ENCODE measurements around the gene RPS6KC1. TPM values are rescaled to one million over a fixed set of nuclear protein-coding genes. Genes with fewer than 3 reads are reported as not detected.

The RPS6KC1 gene
- total RNA-seq, 2 experiments from 2014 or later, result 9.4 to 10.7 TPM

- Histone ChIP-seq H3K4me2 (ENCODE audit: low read length) (no peak overlapping the region), H2AFZ (ENCODE audit: low read length) (no peak overlapping the region), H3K9me3 (ENCODE audit: low read length) (no peaks in the 10 kb centered on the region), H3K4me1 (ENCODE audit: insufficient read depth, low read length, poor library complexity, severe bottlenecking) (no peaks in the 10 kb centered on the region), H3K27ac (ENCODE audit: low read depth, low read length, poor library complexity, severe bottlenecking) (no peak overlapping the region), H4K20me1 (ENCODE audit: insufficient read depth, low read length) (no peaks in the 10 kb centered on the region), H3K36me3 (ENCODE audit: insufficient read depth, low read length) (no peaks in the 10 kb centered on the region), H3K9me2 (ENCODE audit: insufficient read depth, low read length) (no peaks in the 10 kb centered on the region), H3K4me3 (ENCODE audit: low read depth, low read length, poor library complexity, severe bottlenecking) (no peak overlapping the region), H3K79me2 (ENCODE audit: insufficient read depth, low read depth, low read length) (no peaks in the 10 kb centered on the region)
- peak; percentile 9 for DNase-seq (ENCODE audit: low spot score)
- CTCF ChIA-PET (ENCODE audit: unreplicated experiment), result no interaction called here
- intact Hi-C loops (cut with micrococcal nuclease; ENCODE audit: unreplicated experiment), result no loop called here
- TF ChIP-seq, protein P1, sequence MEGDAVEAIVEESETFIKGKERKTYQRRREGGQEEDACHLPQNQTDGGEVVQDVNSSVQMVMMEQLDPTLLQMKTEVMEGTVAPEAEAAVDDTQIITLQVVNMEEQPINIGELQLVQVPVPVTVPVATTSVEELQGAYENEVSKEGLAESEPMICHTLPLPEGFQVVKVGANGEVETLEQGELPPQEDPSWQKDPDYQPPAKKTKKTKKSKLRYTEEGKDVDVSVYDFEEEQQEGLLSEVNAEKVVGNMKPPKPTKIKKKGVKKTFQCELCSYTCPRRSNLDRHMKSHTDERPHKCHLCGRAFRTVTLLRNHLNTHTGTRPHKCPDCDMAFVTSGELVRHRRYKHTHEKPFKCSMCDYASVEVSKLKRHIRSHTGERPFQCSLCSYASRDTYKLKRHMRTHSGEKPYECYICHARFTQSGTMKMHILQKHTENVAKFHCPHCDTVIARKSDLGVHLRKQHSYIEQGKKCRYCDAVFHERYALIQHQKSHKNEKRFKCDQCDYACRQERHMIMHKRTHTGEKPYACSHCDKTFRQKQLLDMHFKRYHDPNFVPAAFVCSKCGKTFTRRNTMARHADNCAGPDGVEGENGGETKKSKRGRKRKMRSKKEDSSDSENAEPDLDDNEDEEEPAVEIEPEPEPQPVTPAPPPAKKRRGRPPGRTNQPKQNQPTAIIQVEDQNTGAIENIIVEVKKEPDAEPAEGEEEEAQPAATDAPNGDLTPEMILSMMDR (conservative IDR thresholded peaks at IDR 0.05; ENCODE audit: low read length), result no peak
- TF ChIP-seq EZH2phosphoT487 (IDR thresholded peaks at IDR 0.05; ENCODE audit: borderline replicate concordance, low read depth, low read length), result no peak
- no TSS peak for BruUV-seq (replicated peaks)
- POLR2A ChIA-PET, result interaction anchor here (0.6 to 1.4 kb wide), 6 partner anchors 17 to 1953 kb away, joined by 3 to 4 read pairs (median 4); no protein-coding TSS in a partner anchor
Observed at GRCh38 chr1:213104604-213105003, 53.6 kb downstream of the RPS6KC1 start.

DNA sequence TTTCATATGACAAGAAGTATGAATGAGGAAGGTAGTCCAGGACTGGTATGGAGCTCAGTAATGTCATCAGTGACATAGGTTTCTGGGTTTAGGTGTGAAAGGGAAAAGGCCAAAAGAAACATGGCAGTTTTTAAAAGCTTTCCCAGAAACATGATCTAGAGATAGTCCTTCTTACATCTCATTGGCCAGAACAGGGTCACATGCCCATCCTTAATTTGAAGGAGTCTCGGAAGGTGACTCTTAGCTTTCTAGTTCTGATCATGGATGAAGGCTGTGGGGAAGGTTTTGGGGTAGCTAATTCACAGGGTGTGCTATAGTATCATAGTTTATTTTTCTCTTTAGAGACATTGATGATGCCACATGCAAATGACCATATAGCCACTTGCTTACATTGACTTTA is 55.3 kb downstream of the RPS6KC1 start:
- intact Hi-C loops (cut with micrococcal nuclease; ENCODE audit: unreplicated experiment), result no loop called here
- Histone ChIP-seq H3K27ac (ENCODE audit: low read depth, low read length, poor library complexity, severe bottlenecking) (no peak overlapping the region), H2AFZ (ENCODE audit: low read length) (no peak overlapping the region), H3K4me2 (ENCODE audit: low read length) (no peak overlapping the region), H3K4me3 (ENCODE audit: low read depth, low read length, poor library complexity, severe bottlenecking) (no peak overlapping the region), H3K79me2 (ENCODE audit: insufficient read depth, low read depth, low read length) (no peaks in the 10 kb centered on the region), H3K36me3 (ENCODE audit: insufficient read depth, low read length) (no peaks in the 10 kb centered on the region), H3K9me2 (ENCODE audit: insufficient read depth, low read length) (no peaks in the 10 kb centered on the region), H3K4me1 (ENCODE audit: insufficient read depth, low read length, poor library complexity, severe bottlenecking) (no peaks in the 10 kb centered on the region), H4K20me1 (ENCODE audit: insufficient read depth, low read length) (no peaks in the 10 kb centered on the region), H3K9me3 (ENCODE audit: low read length) (no peaks in the 10 kb centered on the region)
- ChIA-PET CTCF (ENCODE audit: unreplicated experiment) (no interaction called here), POLR2A (interaction anchor here (1.0 kb wide), 1 partner anchor 35 kb away, joined by 3 read pairs; no protein-coding TSS in a partner anchor)
- no peak for DNase-seq (ENCODE audit: low spot score)
- no TSS peak for BruUV-seq (replicated peaks)
- TF ChIP-seq, protein P1 (conservative IDR thresholded peaks at IDR 0.05; ENCODE audit: low read length), result no peak
- TF ChIP-seq EZH2phosphoT487 (IDR thresholded peaks at IDR 0.05; ENCODE audit: borderline replicate concordance, low read depth, low read length), result no peak

DNA sequence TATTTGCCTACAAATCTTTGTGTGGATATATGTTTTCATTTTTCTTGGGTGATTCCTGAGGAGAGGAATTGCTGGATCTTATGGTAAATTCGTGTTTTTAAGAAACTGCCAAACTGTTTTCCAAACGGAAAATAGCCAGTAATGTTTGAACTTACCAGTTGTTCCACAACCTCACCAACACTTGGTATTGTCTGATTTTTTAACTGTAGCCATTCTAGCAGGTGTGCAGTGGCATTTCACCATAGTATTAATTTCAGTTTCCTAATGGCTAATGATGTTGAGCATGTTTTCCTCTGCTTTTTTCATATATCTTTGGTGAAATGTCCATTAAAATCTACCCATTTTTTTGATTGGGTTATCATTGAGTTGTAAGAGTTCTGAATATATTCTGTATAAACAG is 56.6 kb downstream of the RPS6KC1 start:
- intact Hi-C loops (cut with micrococcal nuclease; ENCODE audit: unreplicated experiment), result no loop called here
- no peak overlapping the region for H3K4me3 ChIP-seq (ENCODE audit: low read depth, low read length, poor library complexity, severe bottlenecking)
- DNase-seq (ENCODE audit: low spot score), result no peak
- no peaks in the 10 kb centered on the region for H3K36me3 ChIP-seq (ENCODE audit: insufficient read depth, low read length)
- ChIA-PET CTCF (ENCODE audit: unreplicated experiment) (no interaction called here), POLR2A (no interaction called here)
- H4K20me1 ChIP-seq (ENCODE audit: insufficient read depth, low read length), result no peaks in the 10 kb centered on the region
- H3K9me3 ChIP-seq (ENCODE audit: low read length), result no peaks in the 10 kb centered on the region
- no peak for TF ChIP-seq EZH2phosphoT487 (IDR thresholded peaks at IDR 0.05; ENCODE audit: borderline replicate concordance, low read depth, low read length)
- TF ChIP-seq, protein P1 (conservative IDR thresholded peaks at IDR 0.05; ENCODE audit: low read length), result no peak
- no peak overlapping the region for H3K27ac ChIP-seq (ENCODE audit: low read depth, low read length, poor library complexity, severe bottlenecking)
- H3K4me1 ChIP-seq (ENCODE audit: insufficient read depth, low read length, poor library complexity, severe bottlenecking), result no peaks in the 10 kb centered on the region
- H3K4me2 ChIP-seq (ENCODE audit: low read length), result no peak overlapping the region
- no TSS peak for BruUV-seq (replicated peaks)
- no peak overlapping the region for H2AFZ ChIP-seq (ENCODE audit: low read length)
- H3K79me2 ChIP-seq (ENCODE audit: insufficient read depth, low read depth, low read length), result no peaks in the 10 kb centered on the region
- H3K9me2 ChIP-seq (ENCODE audit: insufficient read depth, low read length), result no peaks in the 10 kb centered on the region
